Stomach (tissue), 4 donors: ENCODE measurements around the gene ABI3BP.

Experiments used
- CTCF ChIP-seq, 7 experiments: fragments of 450-650 bp in 4 of 7; fragments of 200-600 bp in 3 of 7; sonication (generic) in 3 of 7; IDR thresholded peaks; one replicate each; pipeline ENCODE4 v1.5.1; 2016 to 2019; ENCODE audit warnings: antibody characterized with exemption in 7 of 7, control low read depth in 2 of 7, mild to moderate bottlenecking in 1 of 7
- EP300 ChIP-seq: sonication (generic); formaldehyde crosslinking; IDR thresholded peaks from one replicate; pipeline ENCODE4 v1.6.1; 2017; ENCODE audit warnings: antibody characterized with exemption
- POLR2A ChIP-seq, 4 donors: fragments of 450-650 bp; IDR thresholded peaks; one replicate each; pipeline ENCODE4 v1.6.1; 2016; ENCODE audit warnings: antibody characterized with exemption in 4 of 4, control low read depth in 2 of 4, mild to moderate bottlenecking in 1 of 4, moderate library complexity in 1 of 4

DNA sequence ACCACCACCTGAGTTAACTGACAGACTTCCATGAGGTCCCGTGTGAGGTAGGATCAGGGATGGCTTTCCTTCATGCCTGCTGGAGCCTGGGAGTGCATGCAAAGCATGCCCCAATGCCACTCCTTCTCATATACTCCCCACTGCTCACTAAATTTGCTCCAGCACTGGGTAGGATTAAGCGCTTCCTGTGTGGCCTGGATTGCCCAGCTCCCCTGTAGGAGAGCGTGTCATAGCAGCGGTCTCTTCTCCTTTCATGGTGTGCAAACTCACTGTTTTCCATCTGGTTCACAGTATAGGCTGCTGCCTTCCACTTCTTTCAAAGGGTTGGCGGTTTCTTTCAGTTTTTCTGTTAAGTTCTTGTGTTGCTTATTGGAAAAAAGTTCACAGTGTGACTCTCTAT lies 34.1 kb upstream of the ABI3BP start:
- TF ChIP-seq CTCF (IDR thresholded peaks at IDR 0.05), result no peak
- TF ChIP-seq POLR2A (IDR thresholded peaks at IDR 0.05), result no peak
- TF ChIP-seq EP300, result no peak
